ENCODE results near the gene SUPT5H. TPM values are rescaled to one million over a fixed set of nuclear protein-coding genes. Genes with fewer than 3 reads are reported as not detected.
A peak's percentile ranks its signal among the peaks of the same experiment; 100 is the strongest.

SUPT5H gene
- total and polyA plus RNA-seq, 2 of the 13 experiments (the other 11 are each of a cell fraction or from before 2014, with no cell fraction given): 48.2 to 51.7 TPM

GRCh38 chr19:39445196-39446111 lies at the start of gene SUPT5H (continued):
- TF ChIP-seq, protein P1, sequence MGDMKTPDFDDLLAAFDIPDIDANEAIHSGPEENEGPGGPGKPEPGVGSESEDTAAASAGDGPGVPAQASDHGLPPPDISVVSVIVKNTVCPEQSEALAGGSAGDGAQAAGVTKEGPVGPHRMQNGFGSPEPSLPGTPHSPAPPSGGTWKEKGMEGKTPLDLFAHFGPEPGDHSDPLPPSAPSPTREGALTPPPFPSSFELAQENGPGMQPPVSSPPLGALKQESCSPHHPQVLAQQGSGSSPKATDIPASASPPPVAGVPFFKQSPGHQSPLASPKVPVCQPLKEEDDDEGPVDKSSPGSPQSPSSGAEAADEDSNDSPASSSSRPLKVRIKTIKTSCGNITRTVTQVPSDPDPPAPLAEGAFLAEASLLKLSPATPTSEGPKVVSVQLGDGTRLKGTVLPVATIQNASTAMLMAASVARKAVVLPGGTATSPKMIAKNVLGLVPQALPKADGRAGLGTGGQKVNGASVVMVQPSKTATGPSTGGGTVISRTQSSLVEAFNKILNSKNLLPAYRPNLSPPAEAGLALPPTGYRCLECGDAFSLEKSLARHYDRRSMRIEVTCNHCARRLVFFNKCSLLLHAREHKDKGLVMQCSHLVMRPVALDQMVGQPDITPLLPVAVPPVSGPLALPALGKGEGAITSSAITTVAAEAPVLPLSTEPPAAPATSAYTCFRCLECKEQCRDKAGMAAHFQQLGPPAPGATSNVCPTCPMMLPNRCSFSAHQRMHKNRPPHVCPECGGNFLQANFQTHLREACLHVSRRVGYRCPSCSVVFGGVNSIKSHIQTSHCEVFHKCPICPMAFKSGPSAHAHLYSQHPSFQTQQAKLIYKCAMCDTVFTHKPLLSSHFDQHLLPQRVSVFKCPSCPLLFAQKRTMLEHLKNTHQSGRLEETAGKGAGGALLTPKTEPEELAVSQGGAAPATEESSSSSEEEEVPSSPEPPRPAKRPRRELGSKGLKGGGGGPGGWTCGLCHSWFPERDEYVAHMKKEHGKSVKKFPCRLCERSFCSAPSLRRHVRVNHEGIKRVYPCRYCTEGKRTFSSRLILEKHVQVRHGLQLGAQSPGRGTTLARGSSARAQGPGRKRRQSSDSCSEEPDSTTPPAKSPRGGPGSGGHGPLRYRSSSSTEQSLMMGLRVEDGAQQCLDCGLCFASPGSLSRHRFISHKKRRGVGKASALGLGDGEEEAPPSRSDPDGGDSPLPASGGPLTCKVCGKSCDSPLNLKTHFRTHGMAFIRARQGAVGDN (CRISPR knock-in tag; IDR thresholded peaks at IDR 0.05): peak; percentile 98
- no peak for TF ChIP-seq MIER2 (CRISPR knock-in tag; IDR thresholded peaks at IDR 0.05)
- TF ChIP-seq, protein P2, sequence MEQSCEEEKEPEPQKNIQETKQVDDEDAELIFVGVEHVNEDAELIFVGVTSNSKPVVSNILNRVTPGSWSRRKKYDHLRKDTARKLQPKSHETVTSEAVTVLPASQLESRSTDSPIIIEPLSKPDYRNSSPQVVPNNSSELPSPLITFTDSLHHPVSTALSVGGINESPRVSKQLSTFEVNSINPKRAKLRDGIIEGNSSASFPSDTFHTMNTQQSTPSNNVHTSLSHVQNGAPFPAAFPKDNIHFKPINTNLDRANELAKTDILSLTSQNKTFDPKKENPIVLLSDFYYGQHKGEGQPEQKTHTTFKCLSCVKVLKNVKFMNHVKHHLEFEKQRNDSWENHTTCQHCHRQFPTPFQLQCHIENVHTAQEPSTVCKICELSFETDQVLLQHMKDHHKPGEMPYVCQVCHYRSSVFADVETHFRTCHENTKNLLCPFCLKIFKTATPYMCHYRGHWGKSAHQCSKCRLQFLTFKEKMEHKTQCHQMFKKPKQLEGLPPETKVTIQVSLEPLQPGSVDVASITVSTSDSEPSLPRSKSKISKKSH (CRISPR knock-in tag; IDR thresholded peaks at IDR 0.05; ENCODE audit: borderline replicate concordance): peak; percentile 78; the same call in 1 of the 2 replicates
- TF ChIP-seq, protein P3, sequence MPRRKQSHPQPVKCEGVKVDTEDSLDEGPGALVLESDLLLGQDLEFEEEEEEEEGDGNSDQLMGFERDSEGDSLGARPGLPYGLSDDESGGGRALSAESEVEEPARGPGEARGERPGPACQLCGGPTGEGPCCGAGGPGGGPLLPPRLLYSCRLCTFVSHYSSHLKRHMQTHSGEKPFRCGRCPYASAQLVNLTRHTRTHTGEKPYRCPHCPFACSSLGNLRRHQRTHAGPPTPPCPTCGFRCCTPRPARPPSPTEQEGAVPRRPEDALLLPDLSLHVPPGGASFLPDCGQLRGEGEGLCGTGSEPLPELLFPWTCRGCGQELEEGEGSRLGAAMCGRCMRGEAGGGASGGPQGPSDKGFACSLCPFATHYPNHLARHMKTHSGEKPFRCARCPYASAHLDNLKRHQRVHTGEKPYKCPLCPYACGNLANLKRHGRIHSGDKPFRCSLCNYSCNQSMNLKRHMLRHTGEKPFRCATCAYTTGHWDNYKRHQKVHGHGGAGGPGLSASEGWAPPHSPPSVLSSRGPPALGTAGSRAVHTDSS (CRISPR knock-in tag; conservative IDR thresholded peaks at IDR 0.05): no peak
- TF ChIP-seq SNAPC2 (CRISPR knock-in tag; IDR thresholded peaks at IDR 0.05): no peak
- TF ChIP-seq ZNF761 (CRISPR knock-in tag; conservative IDR thresholded peaks at IDR 0.05): peak; percentile 71; the same call in 1 of the 2 replicates
- TF ChIP-seq NFKBIZ (CRISPR knock-in tag; IDR thresholded peaks at IDR 0.05): peak; percentile 68; the same call in 1 of the 2 replicates
- TF ChIP-seq SIX4 (CRISPR knock-in tag; IDR thresholded peaks at IDR 0.05): 0 out of 2 replicates have a peak, but pooled peaks have one; percentile 48
- TF ChIP-seq PCBP2 (optimal IDR thresholded peaks at IDR 0.05; ENCODE audit: low read depth, low read length, poor library complexity, severe bottlenecking): no peak
- TF ChIP-seq ZNF235 (CRISPR knock-in tag; IDR thresholded peaks at IDR 0.05; ENCODE audit: borderline replicate concordance): peak; percentile 63; the same call in 1 of the 2 replicates
- TF ChIP-seq CERS6 (CRISPR knock-in tag; IDR thresholded peaks at IDR 0.05): no peak
- TF ChIP-seq ZNF496 (CRISPR knock-in tag; IDR thresholded peaks at IDR 0.05; ENCODE audit: insufficient replicate concordance): no peak
- TF ChIP-seq FOXK2 (IDR thresholded peaks at IDR 0.05): peak; percentile 48; the same call in 1 of the 2 replicates
- TF ChIP-seq TAF1 (CRISPR knock-in tag; IDR thresholded peaks at IDR 0.05): peak; percentile 82
- TF ChIP-seq NR2C2 (CRISPR knock-in tag; IDR thresholded peaks at IDR 0.05; ENCODE audit: borderline replicate concordance): peak; percentile 98
- no peak for TF ChIP-seq IKZF1 (IDR thresholded peaks at IDR 0.05)
- TF ChIP-seq NCOR1 (IDR thresholded peaks at IDR 0.05; ENCODE audit: borderline replicate concordance, low read length): no peak
- no peak for TF ChIP-seq ZNF101 (CRISPR knock-in tag; IDR thresholded peaks at IDR 0.05; ENCODE audit: borderline replicate concordance, low read depth)
- TF ChIP-seq BRD4 (CRISPR knock-in tag; IDR thresholded peaks at IDR 0.05): peak; percentile 86
- peak; percentile 89 for TF ChIP-seq NRL (CRISPR knock-in tag; IDR thresholded peaks at IDR 0.05; ENCODE audit: borderline replicate concordance)
- TF ChIP-seq DNMT3B (CRISPR knock-in tag; conservative IDR thresholded peaks at IDR 0.05): peak; percentile 38; the same call in 1 of the 2 replicates
